Heart left ventricle (tissue), 16 donors: ENCODE measurements around the gene KIF20A. TPM values are rescaled to one million over a fixed set of nuclear protein-coding genes. Genes with fewer than 3 reads are reported as not detected.
A peak's percentile ranks its signal among the peaks of the same experiment; 100 is the strongest.

ENCODE experiments used
- ATAC-seq, 4 donors: fragments of 200-7000 bp; cut with Tn5 transposase; one replicate each; pipeline ENCODE4 v1.9.1; 2020 to 2022; ENCODE audit warnings: moderate library complexity in 4 of 4, mild to moderate bottlenecking in 3 of 4, moderate number of reproducible peaks in 1 of 4
- DNase-seq, 5 donors: peaks; one replicate each; pipeline ENCODE4 v3.0.0-alpha.2; 2020
- H3K27ac ChIP-seq, 12 donors: fragments of 200-600 bp; sonication (generic) in 4 of 12; one replicate each; pipeline versions ENCODE4 v1.5.0 to v1.8.0; 2016 to 2022; ENCODE audit warnings: mild to moderate bottlenecking in 2 of 12
- H3K27me3 ChIP-seq, 9 donors: fragments of 200-600 bp; sonication (generic) in 2 of 9; one replicate each; pipeline versions ENCODE4 v1.5.1 to v1.8.0; 2016 to 2022; ENCODE audit warnings: mild to moderate bottlenecking in 3 of 9
- H3K36me3 ChIP-seq, 9 donors: fragments of 200-600 bp; sonication (generic) in 2 of 9; one replicate each; pipeline versions ENCODE4 v1.5.0 to v1.8.0; 2018 to 2022; ENCODE audit warnings: mild to moderate bottlenecking in 2 of 9
- H3K4me1 ChIP-seq, 12 donors: fragments of 200-600 bp; sonication (generic) in 4 of 12; one replicate each; pipeline versions ENCODE4 v1.5.0 to v1.8.0; 2016 to 2022; ENCODE audit warnings: mild to moderate bottlenecking in 3 of 12
- H3K4me3 ChIP-seq, 12 donors: fragments of 200-600 bp; sonication (generic) in 4 of 12; one replicate each; pipeline versions ENCODE4 v1.5.0 to v1.8.0; 2017 to 2022; ENCODE audit warnings: mild to moderate bottlenecking in 9 of 12, moderate library complexity in 4 of 12
- H3K9me3 ChIP-seq, 12 donors: fragments of 200-600 bp; sonication (generic) in 4 of 12; one replicate each; pipeline versions ENCODE4 v1.5.0 to v1.8.0; 2016 to 2022; ENCODE audit warnings: mild to moderate bottlenecking in 1 of 12
- CTCF ChIP-seq, 12 donors: fragments of 200-600 bp; sonication (generic) in 4 of 12; IDR thresholded peaks; one replicate each; pipeline versions ENCODE4 v1.5.0 to v1.8.0; 2018 to 2022; ENCODE audit warnings: antibody characterized with exemption in 12 of 12, mild to moderate bottlenecking in 5 of 12
- POLR2A ChIP-seq, 2 donors: fragments of 450-650 bp; IDR thresholded peaks; one replicate each; pipeline ENCODE4 v1.6.1; 2017; ENCODE audit warnings: antibody characterized with exemption in 2 of 2, mild to moderate bottlenecking in 2 of 2, moderate library complexity in 2 of 2
- WGBS, 4 donors: extraction: QIAGEN DNeasy Blood & Tissue Kit in 2 of 4; methylation state at CpG; one replicate each; pipeline versions ENCODE4 v1.1.5 to v1.1.7; 2013 to 2018; 5-methylcytosine and 5-hydroxymethylcytosine counted together
- intact Hi-C, 10 donors: fragments of 100-400 bp; cut with DNase I; formaldehyde crosslinking; loops; one replicate each; pipeline versions ENCODE4 v1.11.1 to v1.14.2; 2022
- polyA plus RNA-seq, 2 donors: library from polyadenylated mRNA; stranded (reverse); fragments of 200-250 nt; gene quantifications; one replicate each; pipeline ENCODE4 v1.2.3, GENCODE V29; 2013
- total RNA-seq, 9 donors: library from RNA; depleted of rRNA in 2 of 9; stranded (reverse); fragments of >200 nt in 2 of 9; fragmentation: NEBNext Ultra II Directional in 3 of 9; extraction: Animal tissue kit (Norgen Biotek cat#: 25700) in 3 of 9; gene quantifications; one replicate each; pipeline versions ENCODE4 v1.1.0 to v1.2.4, GENCODE V29; 2016 to 2023
- donor health status: ischemic (EF 13 %, LVEDD 7.1; RV severe dilation, severe dysfunction).
- donor health status: healthy with polysubstance abuse.
- donor health status: DM: no; HTN: yes; CAD: no.
- donor health status: DM: no; HTN: no; CAD: no.
- donor health status: ischemic (EF 25% LVEDD 6.9; RV normal size, moderate dysfunction).
- donor health status: ischemic (EF 25% LVEDD 5.7; RV mildly dilated, moderate dysfunction).
- donor health status: healthy.
- donor health status: DM: yes; HTN: yes; CAD: no.
- donor health status: ischemic (EF 35%, LVEDD 5.7; RV mildly dilated, moderate dysfunction).
- donor health status: nonischemic (EF 11% LVEDD 7.7; RV severe dilation, severe dysfunction).
- donor health status: DM: yes; HTN: yes; CAD: no.
- donor health status: PGD.
- donor health status: ischemic (EF 29% LVEDD 5.4; RV normal size, mild dysfunction).
- donor health status: nonischemic (EF 23%, LVEDD 6.1; RV moderate dilation, normal function).

The KIF20A gene
- total and polyA plus RNA-seq, 11 donors, result 0.12 to 12.2 (median 0.77) TPM; not detected in 2

DNA sequence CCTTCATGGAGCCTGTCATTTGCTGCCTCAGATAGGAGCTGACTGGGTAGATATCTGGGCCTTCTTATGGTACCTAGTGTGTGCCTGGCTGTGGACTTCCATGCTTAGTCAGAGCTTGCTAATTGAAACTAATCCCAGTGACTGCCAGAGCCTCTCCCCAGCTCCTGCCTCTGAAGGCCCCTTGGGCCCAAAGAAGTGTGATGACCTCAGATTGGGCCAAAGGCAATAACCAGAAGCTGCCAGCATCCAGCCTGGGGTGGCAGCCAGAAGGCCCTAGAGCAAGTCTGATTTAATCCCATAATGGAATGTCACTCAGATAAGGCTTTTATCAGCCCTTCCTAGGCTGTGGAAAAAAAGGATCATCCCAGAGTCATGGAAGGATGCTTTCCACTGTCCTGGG, 51.3 kb downstream of the KIF20A start:
- TF ChIP-seq CTCF (IDR thresholded peaks at IDR 0.05), result no peak
- TF ChIP-seq POLR2A (IDR thresholded peaks at IDR 0.05), result no peak
- H3K4me1 ChIP-seq, result peaks cover 0 to 18% (median 6%) of the 10 kb centered on the region in 12 donors
- peak; percentile 76 to 94 (median 89) for ATAC-seq
- DNase-seq, result peak; percentile 46 to 81 (median 63)
- no peaks in the 10 kb centered on the region for H3K27me3 ChIP-seq
- H3K4me3 ChIP-seq, result no peak overlapping the region
- H3K27ac ChIP-seq, result peak overlapping the region in 10 of 12 donors; percentile 36 to 75 (median 60)
- intact Hi-C loops, result no loop called here
- H3K9me3 ChIP-seq, result peaks cover 0 to 13% (median 4%) of the 10 kb centered on the region in 12 donors
- H3K36me3 ChIP-seq, result no peaks in the 10 kb centered on the region

DNA sequence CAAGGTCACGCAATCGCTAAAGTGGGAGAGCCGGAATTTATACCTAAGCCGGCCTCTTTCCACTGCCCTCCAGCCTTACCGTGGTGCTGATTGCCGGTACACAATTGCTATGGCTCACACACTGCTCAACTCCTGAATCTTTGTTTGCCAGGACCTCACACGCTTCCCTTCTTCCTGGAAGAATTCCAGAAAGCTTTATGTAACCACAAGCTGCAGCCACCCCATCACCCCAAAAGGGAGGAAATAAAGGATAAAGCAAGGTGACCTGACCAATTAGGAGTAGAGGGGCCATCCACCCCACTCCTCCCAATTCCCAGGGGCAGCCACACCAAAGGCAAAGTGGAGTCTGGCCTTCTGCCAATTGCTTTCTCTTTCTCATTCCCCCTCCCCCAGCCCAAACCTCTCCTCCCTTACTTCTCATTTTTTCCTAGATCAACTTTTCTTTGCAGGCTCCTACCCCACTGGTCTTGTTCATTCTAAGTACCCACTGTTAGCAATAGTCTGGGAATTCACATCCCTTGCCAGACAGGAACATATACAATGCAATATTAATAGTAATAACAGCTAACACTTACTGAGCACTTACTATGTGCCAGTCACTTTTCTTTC, 52.2 kb downstream of the KIF20A start:
- intact Hi-C loops, result no loop called here
- H3K36me3 ChIP-seq, result no peaks in the 10 kb centered on the region
- no peak overlapping the region for H3K4me3 ChIP-seq
- H3K27me3 ChIP-seq, result no peaks in the 10 kb centered on the region
- H3K4me1 ChIP-seq, result peaks cover 0 to 18% (median 6%) of the 10 kb centered on the region in 12 donors
- peaks cover 0 to 12% (median 2%) of the 10 kb centered on the region in 12 donors for H3K9me3 ChIP-seq
- DNase-seq, result peak in 2 of 5 donors; percentile 13 to 34
- H3K27ac ChIP-seq, result peak overlapping the region in 9 of 12 donors; percentile 36 to 75 (median 60)
- peak; percentile 35 to 74 (median 52) for ATAC-seq
- no peak for TF ChIP-seq POLR2A (IDR thresholded peaks at IDR 0.05)
- 32 to 43% (median 33%) methylated on average over 7 of the region's 7 CpGs for WGBS, 4 donors

DNA sequence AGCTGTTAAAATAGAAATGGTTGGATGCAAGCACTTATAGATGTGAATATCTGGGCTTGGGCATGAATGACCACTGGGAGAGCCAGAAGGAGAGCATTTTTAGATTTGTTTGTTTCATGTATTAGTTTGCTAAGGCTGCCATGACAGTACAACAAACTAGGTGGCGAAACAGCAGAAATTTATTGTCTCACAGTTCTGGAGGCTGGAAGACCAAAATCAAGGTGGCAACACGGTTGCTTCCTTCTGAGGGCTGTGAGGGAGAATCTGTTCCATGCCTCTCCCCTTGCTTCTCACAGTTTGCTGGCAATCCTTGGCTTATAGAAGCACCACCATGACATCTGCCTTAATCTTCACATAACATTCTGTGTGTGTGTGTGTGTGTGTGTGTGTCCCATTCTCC, 54.4 kb downstream of the KIF20A start:
- H3K36me3 ChIP-seq, result no peaks in the 10 kb centered on the region
- H3K4me1 ChIP-seq, result peaks cover 0 to 18% (median 6%) of the 10 kb centered on the region in 12 donors
- intact Hi-C loops, result no loop called here
- no peak overlapping the region for H3K4me3 ChIP-seq
- H3K27me3 ChIP-seq, result no peaks in the 10 kb centered on the region
- no peaks in the 10 kb centered on the region for H3K9me3 ChIP-seq
- H3K27ac ChIP-seq, result no peak overlapping the region
- WGBS, 4 donors, result 75 to 85% (median 78%) methylated on average over 2 of the region's 2 CpGs
- no peak for ATAC-seq
- no peak for DNase-seq
- TF ChIP-seq CTCF (IDR thresholded peaks at IDR 0.05), result no peak

DNA sequence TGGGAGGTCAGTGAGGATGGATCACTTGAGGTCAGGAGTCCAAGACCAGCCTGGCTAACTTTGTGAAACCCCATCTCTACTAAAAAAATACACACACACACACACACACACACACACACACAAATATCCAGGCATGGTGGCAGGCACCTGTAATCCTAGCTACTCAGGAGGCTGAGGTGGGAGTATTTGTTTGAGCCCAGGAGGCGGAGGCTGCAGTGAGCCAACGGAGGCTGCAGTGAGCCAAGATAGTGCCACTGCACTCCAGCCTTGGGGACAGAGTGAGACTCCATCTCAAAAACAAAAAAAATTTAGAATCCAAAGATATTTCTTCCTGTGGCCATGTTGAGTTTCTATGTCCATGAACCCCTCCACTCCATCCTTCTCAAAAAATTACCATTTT, 55.7 kb downstream of the KIF20A start:
- WGBS, 4 donors, result 83 to 91% (median 87%) methylated on average over 2 of the region's 2 CpGs
- Histone ChIP-seq H3K4me3 (no peak overlapping the region), H3K9me3 (no peaks in the 10 kb centered on the region), H3K27ac (no peak overlapping the region), H3K36me3 (no peaks in the 10 kb centered on the region), H3K27me3 (peaks cover 0 to 11% (median 0%) of the 10 kb centered on the region in 9 donors), H3K4me1 (peaks cover 0 to 17% (median 6%) of the 10 kb centered on the region in 12 donors)
- no peak for ATAC-seq
- DNase-seq, result no peak
- TF ChIP-seq POLR2A (IDR thresholded peaks at IDR 0.05) (no peak), CTCF (IDR thresholded peaks at IDR 0.05) (no peak)
- intact Hi-C loops, result no loop called here

Other genes starting within 250 kb of the KIF20A start
- 10 to 100 TPM; 20.3 to 42.0 (median 27.2) TPM for gene FAM13B, start 146.0 kb upstream of the KIF20A start, total RNA-seq
- 10 to 100 TPM in 1 of 2 donors, 1 to 10 TPM in 1; 6.8 to 19.6 TPM for gene FAM13B, start 146.0 kb upstream of the KIF20A start, polyA plus RNA-seq
- not detected for gene WNT8A, start 95.1 kb upstream of the KIF20A start, total RNA-seq
- gene WNT8A, start 95.1 kb upstream of the KIF20A start, polyA plus RNA-seq, result not detected
- gene NME5, start 39.7 kb upstream of the KIF20A start, total RNA-seq, result 1 to 10 TPM in 8 of 9 donors, under 1 TPM in 1; 0.50 to 5.1 (median 3.4) TPM
- 1 to 10 TPM; 2.8 to 4.2 TPM for gene NME5, start 39.7 kb upstream of the KIF20A start, polyA plus RNA-seq
- gene BRD8, start 482 bp upstream of the KIF20A start, total RNA-seq, result 10 to 100 TPM; 16.6 to 30.2 (median 23.0) TPM
- gene BRD8, start 482 bp upstream of the KIF20A start, polyA plus RNA-seq, result 10 to 100 TPM; 17.6 to 22.6 TPM
- 10 to 100 TPM; 11.9 to 25.6 (median 17.2) TPM for gene CDC23, start 34.2 kb downstream of the KIF20A start, total RNA-seq
- gene CDC23, start 34.2 kb downstream of the KIF20A start, polyA plus RNA-seq, result 10 to 100 TPM; 10.1 to 17.4 TPM
- gene GFRA3, start 95.5 kb downstream of the KIF20A start, total RNA-seq, result 1 to 10 TPM in 1 of 9 donors, under 1 TPM in 8; 0.35 to 1.3 (median 0.67) TPM
- 1 to 10 TPM in 1 of 2 donors, under 1 TPM in 1; 0.40 to 1.1 TPM for gene GFRA3, start 95.5 kb downstream of the KIF20A start, polyA plus RNA-seq
- gene CDC25C, start 152.7 kb downstream of the KIF20A start, total RNA-seq, result 1 to 10 TPM in 1 of 9 donors, under 1 TPM in 3, not detected in 5; 0.19 to 2.5 (median 0.58) TPM
- under 1 TPM in 1 of 2 donors, not detected in 1; 0.08 TPM for gene CDC25C, start 152.7 kb downstream of the KIF20A start, polyA plus RNA-seq
- gene FAM53C, start 159.2 kb downstream of the KIF20A start, total RNA-seq, result 10 to 100 TPM; 21.5 to 41.0 (median 26.2) TPM
- 10 to 100 TPM; 15.0 to 18.3 TPM for gene FAM53C, start 159.2 kb downstream of the KIF20A start, polyA plus RNA-seq
- gene KDM3B, start 173.6 kb downstream of the KIF20A start, total RNA-seq, result 10 to 100 TPM; 31.9 to 65.1 (median 52.6) TPM
- gene KDM3B, start 173.6 kb downstream of the KIF20A start, polyA plus RNA-seq, result 10 to 100 TPM; 17.0 to 18.2 TPM